Gastrocnemius medialis (tissue), 4 donors: ENCODE data around the gene EME2. TPM values are rescaled to one million over a fixed set of nuclear protein-coding genes. Genes with fewer than 3 reads are reported as not detected.

ENCODE experiments used
- ATAC-seq, 2 donors: fragments of 150-250 bp; one replicate each; pipeline ENCODE4 v1.9.1; 2016
- DNase-seq, 2 donors: peaks; one replicate each; pipeline ENCODE4 v3.0.0-alpha.2; 2019
- H3K27ac ChIP-seq, 4 donors: fragments of 200-600 bp; sonication (generic); 1 replicate in 1 of 4; 2 replicates in 3 of 4; pipeline ENCODE4 v1.5.1; 2016 to 2018; ENCODE audit warnings: mild to moderate bottlenecking in 2 of 4, moderate library complexity in 1 of 4
- H3K27me3 ChIP-seq, 3 donors: fragments of 200-600 bp; sonication (generic) in 2 of 3; 1 replicate in 1 of 3; 2 replicates in 2 of 3; pipeline versions ENCODE4 v1.5.1 to v1.6.0; 2016 to 2019; ENCODE audit warnings: mild to moderate bottlenecking in 1 of 3, moderate library complexity in 1 of 3
- H3K36me3 ChIP-seq, 2 donors: fragments of 200-600 bp; sonication (generic) in 1 of 2; one replicate each; pipeline ENCODE4 v1.5.1; 2017 to 2018
- H3K4me1 ChIP-seq, 2 donors: fragments of 200-600 bp; sonication (generic) in 1 of 2; one replicate each; pipeline ENCODE4 v1.5.1; 2016 to 2017; ENCODE audit warnings: mild to moderate bottlenecking in 2 of 2
- H3K4me3 ChIP-seq, 4 donors: fragments of 200-600 bp; sonication (generic) in 3 of 4; 1 replicate in 1 of 4; 2 replicates in 3 of 4; pipeline ENCODE4 v1.5.1; 2016 to 2019; ENCODE audit warnings: mild to moderate bottlenecking in 2 of 4
- H3K9me3 ChIP-seq, 3 donors: fragments of 200-600 bp; sonication (generic) in 2 of 3; 1 replicate in 1 of 3; 2 replicates in 2 of 3; pipeline ENCODE4 v1.5.1; 2016 to 2019
- POLR2A ChIP-seq, 2 donors: fragments of 450-650 bp; IDR thresholded peaks; one replicate each; pipeline ENCODE4 v1.6.1; 2017; ENCODE audit warnings: antibody characterized with exemption in 2 of 2, mild to moderate bottlenecking in 2 of 2, moderate library complexity in 2 of 2
- in situ Hi-C, 4 donors: fragments of 200-750 bp; cut with MboI; loops; one replicate each; pipeline versions ENCODE4 v1.15.0 to v1.8.0; 2017; ENCODE audit warnings: low sequenced_read_pairs in 4 of 4
- intact Hi-C: fragments of 100-400 bp; cut with DNase I; formaldehyde crosslinking; loops from one replicate; pipeline ENCODE4 v1.15.1; 2023; ENCODE audit warnings: low total_unique reads
- total RNA-seq, 4 donors: library from RNA; depleted of rRNA; stranded (reverse); fragments of >200 nt; gene quantifications; one replicate each; pipeline versions ENCODE4 v1.1.0 to v1.2.3, GENCODE V29; 2016
- TF ChIP-seq, protein P1 (sequence below), 5 experiments: fragments of 450-650 bp in 3 of 5; fragments of 200-600 bp in 2 of 5; sonication (generic) in 2 of 5; IDR thresholded peaks in 4 of 5; conservative IDR thresholded peaks in 1 of 5; 1 replicate in 4 of 5; 2 replicates in 1 of 5; pipeline ENCODE4 v1.5.1; 2016 to 2019; ENCODE audit warnings: antibody characterized with exemption in 5 of 5, mild to moderate bottlenecking in 3 of 5, moderate library complexity in 3 of 5

Gene EME2
- total RNA-seq, 4 donors from 2014 or later, result 2.1 to 9.2 (median 6.2) TPM

DNA sequence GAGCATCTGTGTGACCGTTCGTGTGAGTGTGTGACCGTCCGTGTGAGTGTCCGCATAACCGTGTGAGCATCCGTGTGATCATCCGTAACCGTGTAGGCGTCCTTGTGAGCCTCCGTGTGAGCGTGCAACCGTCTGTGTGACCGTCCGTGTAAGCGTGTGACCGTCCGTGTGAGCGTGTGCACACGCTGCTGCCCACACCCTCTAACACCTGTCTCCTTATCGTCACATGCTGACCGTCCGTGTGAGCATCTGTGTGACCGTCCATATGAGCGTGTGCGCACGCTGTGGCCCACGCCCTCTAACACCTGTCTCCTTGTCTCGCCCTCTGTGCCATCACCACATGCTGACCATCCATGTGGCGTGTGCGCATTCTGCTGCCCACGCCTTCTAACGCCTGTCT is 32.4 kb upstream of the EME2 start:
- H3K4me1 ChIP-seq, result no peaks in the 10 kb centered on the region
- no peaks in the 10 kb centered on the region for H3K9me3 ChIP-seq
- no peaks in the 10 kb centered on the region for H3K27me3 ChIP-seq
- DNase-seq, result no peak
- no peak for ATAC-seq
- no peak for TF ChIP-seq POLR2A (IDR thresholded peaks at IDR 0.05)
- TF ChIP-seq, protein P1, sequence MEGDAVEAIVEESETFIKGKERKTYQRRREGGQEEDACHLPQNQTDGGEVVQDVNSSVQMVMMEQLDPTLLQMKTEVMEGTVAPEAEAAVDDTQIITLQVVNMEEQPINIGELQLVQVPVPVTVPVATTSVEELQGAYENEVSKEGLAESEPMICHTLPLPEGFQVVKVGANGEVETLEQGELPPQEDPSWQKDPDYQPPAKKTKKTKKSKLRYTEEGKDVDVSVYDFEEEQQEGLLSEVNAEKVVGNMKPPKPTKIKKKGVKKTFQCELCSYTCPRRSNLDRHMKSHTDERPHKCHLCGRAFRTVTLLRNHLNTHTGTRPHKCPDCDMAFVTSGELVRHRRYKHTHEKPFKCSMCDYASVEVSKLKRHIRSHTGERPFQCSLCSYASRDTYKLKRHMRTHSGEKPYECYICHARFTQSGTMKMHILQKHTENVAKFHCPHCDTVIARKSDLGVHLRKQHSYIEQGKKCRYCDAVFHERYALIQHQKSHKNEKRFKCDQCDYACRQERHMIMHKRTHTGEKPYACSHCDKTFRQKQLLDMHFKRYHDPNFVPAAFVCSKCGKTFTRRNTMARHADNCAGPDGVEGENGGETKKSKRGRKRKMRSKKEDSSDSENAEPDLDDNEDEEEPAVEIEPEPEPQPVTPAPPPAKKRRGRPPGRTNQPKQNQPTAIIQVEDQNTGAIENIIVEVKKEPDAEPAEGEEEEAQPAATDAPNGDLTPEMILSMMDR (IDR thresholded peaks at IDR 0.05 in 4 of 5, conservative IDR thresholded peaks at IDR 0.05 in 1 of 5), result no peak
- in situ Hi-C loops (no loop called here), intact Hi-C loops (no loop called here)
- peaks cover 0 to 18% of the 10 kb centered on the region in 2 donors for H3K36me3 ChIP-seq
- no peak overlapping the region for H3K4me3 ChIP-seq
- no peak overlapping the region for H3K27ac ChIP-seq

DNA sequence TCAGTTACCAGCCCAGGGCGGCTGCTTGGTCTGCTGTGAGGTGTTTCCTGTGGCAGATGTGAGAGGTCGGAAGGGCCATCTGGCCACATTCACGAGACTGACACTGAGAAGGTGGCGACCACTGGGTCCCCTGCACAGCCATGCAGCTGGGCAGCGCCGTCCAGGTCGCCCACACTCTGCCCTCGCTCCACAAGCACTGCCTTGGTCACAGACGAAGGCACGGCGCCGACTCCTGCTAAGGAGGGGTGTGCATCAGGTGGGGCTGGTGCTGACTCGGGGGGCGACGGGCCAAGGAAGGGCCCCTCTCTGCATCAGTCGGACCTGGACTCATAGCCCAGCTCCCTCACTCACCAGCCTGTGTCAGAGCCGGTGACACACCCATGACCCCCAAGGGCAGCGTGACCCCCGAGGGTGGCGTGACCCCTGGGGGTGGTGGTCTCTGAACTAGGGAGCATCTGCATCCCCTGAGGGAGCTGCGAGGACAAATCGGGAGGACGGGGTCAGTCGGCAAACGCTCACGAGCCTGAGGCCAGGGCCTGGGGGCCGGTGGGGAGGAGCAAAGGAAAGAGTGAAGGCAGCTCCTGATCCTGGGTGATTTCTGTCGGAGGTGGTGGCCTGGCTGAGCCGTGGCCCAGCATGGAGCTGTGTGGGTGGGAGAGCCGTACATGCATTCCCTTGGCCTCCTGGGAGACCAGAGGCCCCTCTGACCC is 31.7 kb upstream of the EME2 start:
- no peaks in the 10 kb centered on the region for H3K27me3 ChIP-seq
- TF ChIP-seq, protein P1 (IDR thresholded peaks at IDR 0.05 in 4 of 5, conservative IDR thresholded peaks at IDR 0.05 in 1 of 5), result no peak
- TF ChIP-seq POLR2A (IDR thresholded peaks at IDR 0.05), result no peak
- no peak overlapping the region for H3K27ac ChIP-seq
- intact Hi-C loops (no loop called here), in situ Hi-C loops (no loop called here)
- H3K4me1 ChIP-seq, result no peaks in the 10 kb centered on the region
- H3K4me3 ChIP-seq, result no peak overlapping the region
- H3K36me3 ChIP-seq, result peaks cover 0 to 25% of the 10 kb centered on the region in 2 donors
- H3K9me3 ChIP-seq, result no peaks in the 10 kb centered on the region
- ATAC-seq (no peak), DNase-seq (no peak)

DNA sequence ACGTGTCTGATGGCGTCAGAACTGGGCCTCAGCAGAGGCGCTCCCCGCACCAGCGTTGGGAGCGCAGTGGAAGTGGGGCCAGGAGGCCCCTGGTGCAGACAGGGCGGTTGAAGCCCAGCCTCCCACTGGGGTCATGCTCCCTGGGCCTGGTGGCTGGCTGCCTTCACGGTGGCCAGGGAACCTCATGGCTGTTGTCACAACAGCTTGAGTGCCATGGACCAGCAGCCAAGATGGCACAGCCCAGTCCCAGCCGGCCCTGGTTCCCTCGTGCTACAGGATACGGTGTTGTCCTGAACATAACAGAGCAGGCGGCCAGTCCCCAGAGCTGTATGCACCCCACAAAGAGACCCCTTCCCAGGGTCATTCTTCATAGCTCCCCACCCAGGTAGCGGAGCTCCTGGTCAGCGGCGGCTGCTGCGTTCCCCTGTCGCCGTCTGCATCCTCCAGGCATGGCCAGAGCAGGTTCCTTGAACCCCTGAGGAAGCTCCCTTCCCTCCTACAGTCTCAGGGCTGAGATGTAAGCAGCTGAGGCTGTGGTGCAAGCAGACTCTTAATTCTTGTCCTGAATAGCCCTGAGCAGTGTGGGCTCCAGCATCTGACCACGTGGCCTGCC is 31.0 kb upstream of the EME2 start:
- intact Hi-C loops (no loop called here), in situ Hi-C loops (no loop called here)
- Histone ChIP-seq H3K4me3 (no peak overlapping the region), H3K9me3 (no peaks in the 10 kb centered on the region), H3K36me3 (peaks cover 0 to 26% of the 10 kb centered on the region in 2 donors), H3K4me1 (no peaks in the 10 kb centered on the region), H3K27me3 (no peaks in the 10 kb centered on the region), H3K27ac (no peak overlapping the region)
- no peak for TF ChIP-seq POLR2A (IDR thresholded peaks at IDR 0.05)
- TF ChIP-seq, protein P1 (IDR thresholded peaks at IDR 0.05 in 4 of 5, conservative IDR thresholded peaks at IDR 0.05 in 1 of 5), result no peak
- DNase-seq (no peak), ATAC-seq (no peak)

DNA sequence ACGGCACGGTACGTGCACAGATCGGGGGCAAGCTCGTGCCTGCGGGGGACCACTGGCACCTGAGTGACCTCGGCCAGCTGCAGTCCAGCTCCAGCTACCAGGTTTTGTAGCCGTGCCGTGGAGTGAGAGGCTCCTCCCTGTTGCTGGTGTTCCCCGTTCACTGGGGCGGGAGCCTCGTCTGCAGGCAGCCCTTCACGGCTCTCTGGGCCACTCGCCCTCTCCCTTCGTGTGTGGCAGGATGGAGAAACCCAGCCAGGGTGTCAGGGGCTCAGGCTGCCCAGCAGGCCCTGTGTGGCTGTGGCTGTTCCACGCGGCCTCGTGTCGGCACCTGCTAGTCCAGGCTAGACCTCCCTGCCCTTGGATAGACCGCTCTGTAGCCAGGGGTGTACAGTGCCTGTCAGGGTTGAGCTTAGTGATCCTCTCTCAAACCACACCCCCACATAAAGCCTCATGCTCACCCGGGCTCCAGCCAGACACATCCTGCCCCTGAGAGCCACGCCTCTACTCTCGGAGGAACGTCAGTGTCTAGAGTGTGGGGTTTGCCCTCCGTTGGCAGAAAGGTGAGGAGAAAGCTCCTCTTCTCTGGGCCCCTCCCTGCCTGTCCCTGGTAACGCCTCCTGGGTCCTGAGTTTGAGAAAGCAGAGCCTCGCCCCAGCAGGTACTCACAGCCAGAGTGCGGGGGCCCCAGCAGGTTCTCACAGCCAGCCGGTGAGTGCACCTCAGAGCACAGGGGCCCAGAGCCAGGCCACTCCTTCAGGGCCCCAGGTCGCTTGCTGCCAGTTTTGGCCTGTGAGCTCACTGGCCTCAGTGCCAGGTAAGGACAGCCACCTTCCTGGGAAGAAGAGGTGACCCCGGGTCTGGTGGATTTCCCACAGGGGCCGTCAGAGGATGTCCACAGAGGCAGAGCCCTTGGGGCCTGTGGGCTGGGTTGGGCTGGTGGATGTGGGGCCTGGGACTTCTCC is 29.0 kb upstream of the EME2 start:
- Histone ChIP-seq H3K27ac (no peak overlapping the region), H3K4me1 (no peaks in the 10 kb centered on the region), H3K36me3 (peaks cover 0 to 46% of the 10 kb centered on the region in 2 donors), H3K4me3 (no peak overlapping the region), H3K9me3 (no peaks in the 10 kb centered on the region), H3K27me3 (no peaks in the 10 kb centered on the region)
- DNase-seq, result no peak
- TF ChIP-seq POLR2A (IDR thresholded peaks at IDR 0.05), result no peak
- TF ChIP-seq, protein P1 (IDR thresholded peaks at IDR 0.05 in 4 of 5, conservative IDR thresholded peaks at IDR 0.05 in 1 of 5), result no peak
- in situ Hi-C loops, result no loop called here
- intact Hi-C loops, result no loop called here
- ATAC-seq, result no peak
